Activated CD8-positive, alpha-beta memory T cell treated with anti-CD3 and anti-CD28 coated beads, Interleukin-2, amount 50 U/mL, for 4 hours (primary cell): ENCODE data around the gene NRL.

Source experiments
- DNase-seq: peaks from one replicate; pipeline ENCODE4 v3.0.0-alpha.2; 2020

The NRL gene

GRCh38 chr14:24080888-24081738 lies 33.6 kb downstream of the NRL start:
- DNase-seq, result peak; percentile 69

GRCh38 chr14:24080142-24080530 lies 34.6 kb downstream of the NRL start:
- DNase-seq, result no peak

GRCh38 chr14:24079491-24080141 lies 35.1 kb downstream of the NRL start:
- DNase-seq, result no peak

GRCh38 chr14:24078146-24078545 lies 36.6 kb downstream of the NRL start:
- DNase-seq, result no peak

GRCh38 chr14:24077086-24077485 lies 37.7 kb downstream of the NRL start:
- no peak for DNase-seq

- no peak for DNase-seq
These were observed 38.5 kb downstream of the NRL start for GRCh38 chr14:24076302-24076601.

GRCh38 chr14:24075485-24076301 lies 39.1 kb downstream of the NRL start:
- DNase-seq, result no peak

- DNase-seq, result no peak
These were observed 39.9 kb downstream of the NRL start for GRCh38 chr14:24074625-24075484.

GRCh38 chr14:24072881-24073877 lies 41.6 kb downstream of the NRL start:
- DNase-seq, result no peak

- no peak for DNase-seq
These were observed 42.3 kb downstream of the NRL start for GRCh38 chr14:24072436-24072835.

GRCh38 chr14:24071836-24072430 lies 42.8 kb downstream of the NRL start:
- DNase-seq, result no peak

GRCh38 chr14:24071144-24071697 lies 43.5 kb downstream of the NRL start, which contains the start of gene CPNE6:
TSS of gene CPNE6 (plus strand) at chr14:24071562. CDS start at chr14:24072937, 1,375 bp downstream.
- DNase-seq, result no peak

GRCh38 chr14:24070285-24071143 lies 44.2 kb downstream of the NRL start:
- DNase-seq, result no peak

GRCh38 chr14:24069411-24069735 lies 45.4 kb downstream of the NRL start:
- DNase-seq, result peak; percentile 5

- DNase-seq, result peak; percentile 5
These were observed 45.9 kb downstream of the NRL start for GRCh38 chr14:24068711-24069410.

- DNase-seq, result no peak
These were observed 47.3 kb downstream of the NRL start for GRCh38 chr14:24067133-24068082.

GRCh38 chr14:24066496-24067132 lies 48.1 kb downstream of the NRL start:
- DNase-seq, result no peak
